IPS-NIHi7 (cell line): Measurements from ENCODE around the gene LAMTOR2.
A peak's percentile ranks its signal among the peaks of the same experiment; 100 is the strongest.

ENCODE experiments used
- DNase-seq: peaks from one replicate; pipeline ENCODE4 v3.0.0; 2012; ENCODE audit warnings: mixed read lengths; ENCODE audit errors: extremely low spot score

The LAMTOR2 gene

GRCh38 chr1:156076609-156077429 is 22.2 kb downstream of the LAMTOR2 start:
- no peak for DNase-seq

GRCh38 chr1:156077430-156077760 is 22.8 kb downstream of the LAMTOR2 start:
- no peak for DNase-seq

- no peak for DNase-seq
Measured at GRCh38 chr1:156078728-156079127, 24.1 kb downstream of the LAMTOR2 start.

GRCh38 chr1:156079762-156080161 is 25.2 kb downstream of the LAMTOR2 start:
- DNase-seq: no peak

GRCh38 chr1:156080241-156080862 is 25.8 kb downstream of the LAMTOR2 start:
- no peak for DNase-seq

GRCh38 chr1:156080863-156081179 is 26.2 kb downstream of the LAMTOR2 start:
- no peak for DNase-seq

GRCh38 chr1:156081180-156081916 is 26.8 kb downstream of the LAMTOR2 start:
- DNase-seq: no peak

- no peak for DNase-seq
Measured at GRCh38 chr1:156081917-156082308, 27.3 kb downstream of the LAMTOR2 start.

GRCh38 chr1:156082309-156083091 is 27.9 kb downstream of the LAMTOR2 start, which contains the start of gene MEX3A:
TSS of gene MEX3A (minus strand) at chr1:156082465. CDS start at chr1:156081998, 467 bp downstream.
- DNase-seq: peak; percentile 86

GRCh38 chr1:156083800-156084790 is 29.5 kb downstream of the LAMTOR2 start:
- DNase-seq: no peak

GRCh38 chr1:156086256-156086662 is 31.7 kb downstream of the LAMTOR2 start:
- DNase-seq: no peak

GRCh38 chr1:156089704-156090103 is 35.1 kb downstream of the LAMTOR2 start:
- no peak for DNase-seq

- DNase-seq: no peak
Measured at GRCh38 chr1:156090138-156090839, 35.7 kb downstream of the LAMTOR2 start.

- DNase-seq: peak; percentile 87
Measured at GRCh38 chr1:156090840-156091188, 36.2 kb downstream of the LAMTOR2 start.

- DNase-seq: no peak
Measured at GRCh38 chr1:156091610-156092009, 37.0 kb downstream of the LAMTOR2 start.

GRCh38 chr1:156095906-156096508 is 41.4 kb downstream of the LAMTOR2 start:
- DNase-seq: no peak

- peak; percentile 85 for DNase-seq
Measured at GRCh38 chr1:156096640-156097391, 42.2 kb downstream of the LAMTOR2 start.

GRCh38 chr1:156097499-156098178 is 43.1 kb downstream of the LAMTOR2 start:
- no peak for DNase-seq
